ENCODE measurements around the gene TPST1. TPM values are rescaled to one million over a fixed set of nuclear protein-coding genes. Genes with fewer than 3 reads are reported as not detected.
A peak's percentile ranks its signal among the peaks of the same experiment; 100 is the strongest.

TPST1 gene
- total and polyA plus RNA-seq, 9 of the 15 experiments (the other 6 are each of a cell fraction or from before 2014, with no cell fraction given), result 0.15 to 2.2 (median 0.53) TPM

- TF ChIP-seq TSHZ1 (CRISPR knock-in tag; IDR thresholded peaks at IDR 0.05) (no peak), EP300 (IDR thresholded peaks at IDR 0.05; ENCODE audit: low read length) (peak; percentile 13; the same call in 1 of the 2 replicates), MEF2A (IDR thresholded peaks at IDR 0.05; ENCODE audit: control insufficient read depth, low read depth, low read length) (no peak), BACH1 (tag; IDR thresholded peaks at IDR 0.05) (no peak), HDAC3 (IDR thresholded peaks at IDR 0.05; ENCODE audit: borderline replicate concordance, partially characterized antibody) (peak; percentile 74), MTF1 (CRISPR knock-in tag; IDR thresholded peaks at IDR 0.05; ENCODE audit: borderline replicate concordance) (no peak), E2F3 (CRISPR knock-in tag; IDR thresholded peaks at IDR 0.05) (no peak), ZNF318 (IDR thresholded peaks at IDR 0.05; ENCODE audit: borderline replicate concordance in 1 of 2, low read depth in 1 of 2) (peak in 1 of 2 experiments; percentile 80; a peak in 2 of 4 replicates), ZNF644 (tag; IDR thresholded peaks at IDR 0.05; ENCODE audit: low read depth) (no peak), C11orf30 (IDR thresholded peaks at IDR 0.05; ENCODE audit: low read depth) (peak; percentile 38; the same call in 1 of the 2 replicates), MXD1 (CRISPR knock-in tag; IDR thresholded peaks at IDR 0.05; ENCODE audit: borderline replicate concordance, poor library complexity, severe bottlenecking) (no peak), MED1 (CRISPR knock-in tag; IDR thresholded peaks at IDR 0.05; ENCODE audit: borderline replicate concordance) (no peak), PHTF2 (CRISPR knock-in tag; IDR thresholded peaks at IDR 0.05) (no peak)
These were observed 45.6 kb downstream of the TPST1 start (continued) for GRCh38 chr7:66250711-66251110.

All from K562 (cell line).